Measurements from ENCODE around the gene TENM4. TPM values are rescaled to one million over a fixed set of nuclear protein-coding genes. Genes with fewer than 3 reads are reported as not detected.

TENM4 gene
- total RNA-seq, 1 donor from 2014 or later = under 0.01 TPM

DNA sequence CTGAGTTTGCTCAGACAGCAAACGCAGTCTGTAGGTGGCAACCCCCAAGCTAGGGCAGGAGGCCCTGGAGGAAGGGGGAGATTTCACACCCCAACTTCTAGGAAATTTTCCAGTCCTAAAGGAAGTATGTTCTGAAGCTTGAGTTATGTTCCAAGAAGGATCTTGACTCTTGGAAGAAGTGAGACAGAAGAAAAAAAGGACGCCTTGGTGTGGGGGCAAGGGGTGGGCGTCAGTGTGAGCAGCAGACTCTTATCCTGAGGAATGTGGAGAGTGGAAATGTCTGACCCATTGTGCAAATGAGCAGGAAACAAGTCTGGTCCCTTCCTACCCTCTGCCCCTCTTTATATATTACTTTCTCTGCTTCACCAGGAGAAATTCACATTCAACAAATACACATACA, 497.7 kb downstream of the TENM4 start:
- no peak for DNase-seq (ENCODE audit: low read depth in 2 of 2)

DNA sequence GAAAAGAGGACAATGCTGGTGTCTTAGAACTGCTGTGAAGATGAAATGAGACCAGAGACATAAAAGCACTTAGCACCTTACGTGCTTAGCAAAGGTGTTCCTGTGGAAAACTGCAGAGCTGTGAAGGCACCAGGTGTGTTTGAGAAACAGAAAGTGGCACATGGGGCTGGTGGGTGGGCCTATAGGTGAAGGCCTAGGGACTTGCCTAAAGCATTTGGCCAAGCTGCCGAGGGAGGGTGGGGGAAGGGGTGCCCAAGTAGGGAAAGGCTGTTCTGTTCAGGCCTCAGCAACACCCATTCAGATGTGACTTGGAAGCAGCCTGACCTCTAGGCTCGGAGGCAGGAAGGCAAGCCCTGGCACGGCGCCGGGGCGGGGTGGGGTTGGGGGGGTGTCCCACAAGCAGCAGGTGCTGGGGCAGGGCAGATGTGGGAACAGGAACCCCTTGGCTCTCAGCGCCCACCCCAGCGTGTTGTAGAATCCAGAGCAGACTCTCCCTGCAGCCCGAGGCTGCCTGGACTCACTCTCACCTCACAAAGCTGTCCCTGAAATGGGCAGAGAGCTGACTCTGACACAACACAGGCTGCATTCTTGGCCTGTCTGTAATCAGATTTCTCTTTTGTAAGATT, 499.5 kb downstream of the TENM4 start:
- no peak for DNase-seq (ENCODE audit: low read depth in 2 of 2)

DNA sequence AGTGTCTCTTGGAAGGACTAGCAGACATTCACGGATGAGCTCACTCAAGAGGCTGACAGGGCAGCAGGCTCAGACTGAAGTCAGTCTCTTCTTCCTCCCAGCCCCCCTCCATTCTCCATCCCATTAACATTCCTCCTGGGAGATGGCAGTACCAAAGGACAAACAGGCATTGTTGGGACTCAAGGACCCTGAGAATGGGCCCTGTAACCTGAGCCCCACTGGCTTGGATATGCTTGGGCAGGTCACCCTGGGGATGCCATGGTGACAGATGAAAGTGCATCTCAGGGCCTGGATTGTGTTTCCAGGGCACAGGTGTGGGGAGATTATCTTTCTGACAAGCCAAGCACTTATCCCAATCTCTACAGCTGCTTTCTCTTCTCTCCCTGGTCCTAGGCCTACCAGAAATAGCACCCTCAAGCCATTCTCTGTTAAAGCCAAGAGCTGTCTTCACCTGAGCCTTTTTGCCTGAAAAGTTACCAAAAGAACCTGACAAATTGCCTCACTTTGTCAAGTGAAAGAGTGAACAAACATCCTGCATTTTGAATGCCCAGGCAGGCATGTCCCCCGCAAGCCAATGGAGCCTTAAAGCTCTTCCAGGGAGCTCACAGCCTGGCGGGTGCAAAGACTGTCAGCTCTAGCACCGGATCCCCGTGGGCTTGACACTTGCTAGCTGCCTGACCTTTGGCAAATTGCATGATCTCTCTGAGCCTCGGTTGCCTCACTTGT, 500.2 kb downstream of the TENM4 start:
- DNase-seq (ENCODE audit: low read depth in 2 of 2) = no peak

DNA sequence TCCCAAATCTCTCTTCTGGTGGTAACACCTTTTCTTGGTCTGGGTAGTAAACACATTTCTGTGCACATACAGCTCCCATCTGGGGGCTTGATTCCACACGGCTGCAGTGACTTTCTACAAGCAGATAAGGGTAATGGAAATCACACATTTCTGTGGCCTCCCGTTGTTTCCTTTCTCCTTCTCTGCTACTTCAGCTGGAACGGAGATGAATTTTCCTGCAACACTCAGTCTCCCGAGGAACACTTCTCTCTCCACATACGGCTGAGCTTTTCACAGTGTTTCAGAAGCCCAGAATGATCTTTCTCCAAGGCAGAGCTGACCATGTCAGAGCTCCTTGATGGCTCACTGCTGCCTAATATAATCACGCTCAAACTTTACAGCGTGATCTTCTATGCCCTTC, 501.9 kb downstream of the TENM4 start:
- no peak for DNase-seq (ENCODE audit: low read depth in 2 of 2)

DNA sequence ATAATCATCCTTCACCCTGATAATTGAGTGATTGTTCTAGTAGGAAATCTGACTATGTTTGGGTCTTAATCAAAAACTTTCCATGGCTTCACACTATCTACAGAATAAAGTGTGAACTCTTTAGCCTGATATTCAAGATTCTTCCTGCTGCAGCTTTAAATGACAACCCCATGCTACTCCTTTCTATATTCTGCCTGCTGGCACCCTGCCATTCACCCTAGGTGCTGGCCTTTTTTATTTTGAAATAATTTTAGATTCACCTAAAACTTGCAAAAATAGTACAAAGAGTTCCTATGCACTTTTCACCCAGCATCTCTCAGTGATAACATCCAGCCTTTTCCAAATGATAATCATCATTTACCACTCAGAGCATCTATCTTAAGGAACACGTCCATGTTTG, 502.8 kb downstream of the TENM4 start:
- DNase-seq (ENCODE audit: low read depth in 2 of 2) = no peak

DNA sequence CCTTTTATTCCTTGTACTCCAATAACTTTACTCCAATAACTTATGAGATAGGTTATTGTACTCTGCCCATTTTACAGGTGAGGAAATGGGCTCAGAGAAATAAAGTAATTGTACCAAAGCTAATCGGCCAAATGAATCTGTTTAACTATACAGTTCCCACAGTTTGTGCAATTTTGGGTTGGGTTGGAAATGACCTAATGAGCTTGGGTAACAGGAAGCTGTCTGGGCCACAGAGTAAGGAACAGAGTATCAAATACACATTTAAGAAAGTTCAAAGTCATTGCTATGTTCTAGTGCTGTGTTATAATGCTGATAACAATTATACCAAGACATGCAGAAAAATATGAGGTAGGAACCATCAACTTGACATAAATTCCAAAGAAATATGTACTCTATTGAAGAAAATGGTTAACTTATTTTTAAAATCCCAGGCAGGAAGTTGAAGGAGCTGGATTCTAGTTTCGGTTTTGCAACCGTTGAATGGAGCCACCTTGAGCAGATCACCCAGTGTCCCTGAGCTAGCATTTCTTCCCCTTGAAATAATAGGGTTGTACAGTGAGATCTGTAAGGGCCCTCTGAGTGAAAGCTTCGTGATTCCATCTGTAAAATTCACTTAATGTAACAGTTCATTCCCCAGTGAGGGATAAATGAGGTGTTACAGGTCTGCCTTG, 505.3 kb downstream of the TENM4 start:
- no peak for DNase-seq (ENCODE audit: low read depth in 2 of 2)

DNA sequence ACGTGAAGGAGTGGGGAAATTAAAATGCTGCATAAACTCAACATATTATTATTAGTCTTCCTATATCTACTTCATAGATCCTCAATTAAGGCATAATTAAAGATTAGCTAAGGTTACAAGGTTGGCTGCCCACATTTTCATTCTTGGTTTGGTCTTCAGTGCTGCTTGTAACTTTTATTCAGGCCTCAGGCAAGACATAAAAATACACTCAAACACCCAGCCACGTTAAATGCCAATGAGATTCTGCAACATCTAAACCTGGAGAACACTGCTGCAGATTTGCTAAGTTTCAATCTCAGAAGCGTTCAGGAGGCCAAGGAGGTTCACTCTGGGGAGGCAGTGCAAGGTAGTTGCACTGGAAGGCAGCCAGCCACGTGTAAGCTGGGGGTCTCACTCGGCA, 507.5 kb downstream of the TENM4 start:
- DNase-seq (ENCODE audit: low read depth in 2 of 2) = no peak

DNA sequence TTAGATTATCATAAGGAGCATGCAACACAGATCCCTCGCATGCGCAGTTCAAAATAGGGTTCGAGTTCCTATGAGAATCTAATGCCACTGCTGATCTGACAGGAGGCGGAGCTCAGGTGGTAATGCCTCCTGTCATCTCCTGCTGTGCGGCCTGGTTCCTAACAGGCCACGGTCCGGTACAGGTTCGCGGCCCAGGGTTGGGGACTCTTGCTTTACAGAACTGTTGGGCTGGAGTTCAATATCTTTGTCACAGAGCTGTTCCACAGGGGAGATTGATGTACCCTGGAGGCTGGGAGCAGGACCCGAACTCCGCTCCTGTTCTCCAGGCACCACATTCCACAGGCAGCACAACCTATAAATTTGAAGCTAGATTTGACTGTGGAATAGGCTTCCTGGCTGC, 508.1 kb downstream of the TENM4 start:
- no peak for DNase-seq (ENCODE audit: low read depth in 2 of 2)

DNA sequence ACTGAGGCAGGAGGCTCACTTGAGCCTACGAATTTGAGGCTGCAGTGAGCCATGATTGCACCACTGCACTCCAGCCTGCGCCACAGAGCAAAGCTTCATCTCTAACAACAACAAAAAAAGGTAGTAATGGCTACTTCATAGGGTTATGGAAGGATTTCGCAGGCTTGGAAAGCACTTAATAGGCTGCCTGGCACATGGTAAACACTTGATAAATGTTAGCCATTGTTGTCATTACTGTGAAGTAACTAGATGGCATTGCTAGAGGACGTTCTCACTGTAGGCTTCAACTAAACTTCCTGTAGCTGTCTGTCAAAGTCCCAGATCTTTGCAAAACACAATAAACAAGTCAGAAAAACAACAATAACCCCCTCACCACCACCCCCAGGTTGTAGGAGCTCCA, 508.9 kb downstream of the TENM4 start:
- DNase-seq (ENCODE audit: low read depth in 2 of 2) = no peak

DNA sequence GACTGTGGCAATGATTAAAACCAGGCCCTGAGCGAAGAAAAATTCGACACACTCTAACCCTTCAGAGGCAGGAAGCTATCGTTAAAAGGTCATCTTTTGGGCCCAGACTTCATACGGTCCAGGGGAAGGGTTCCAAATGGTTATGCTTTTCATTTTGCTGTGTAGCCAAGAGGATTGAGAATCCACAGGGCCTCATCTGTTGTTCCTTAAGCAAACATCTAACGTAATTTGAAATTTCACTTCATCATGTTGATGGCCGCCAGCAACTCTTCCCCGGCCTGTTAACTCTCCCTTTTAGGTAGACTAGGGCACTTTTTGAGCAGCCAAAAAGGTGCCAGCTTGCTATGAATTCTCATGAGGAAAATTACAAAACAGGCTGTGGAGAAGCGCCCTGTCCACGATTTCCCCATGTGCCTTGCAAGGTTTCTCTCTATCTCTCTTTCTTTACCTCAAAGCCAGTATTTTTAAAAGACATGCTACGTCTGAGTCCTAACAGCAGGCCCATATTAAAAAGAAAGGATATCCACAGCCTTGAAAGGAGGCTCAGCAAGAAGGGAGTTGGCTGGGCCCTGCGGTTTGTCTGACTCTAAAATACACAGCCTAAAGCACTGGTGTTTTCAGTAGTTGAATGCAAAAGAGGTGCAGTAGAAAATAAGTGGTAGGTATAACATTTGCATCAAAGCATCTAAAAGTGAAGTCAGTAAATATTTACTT, 509.9 kb downstream of the TENM4 start:
- DNase-seq (ENCODE audit: low read depth in 2 of 2) = no peak

DNA sequence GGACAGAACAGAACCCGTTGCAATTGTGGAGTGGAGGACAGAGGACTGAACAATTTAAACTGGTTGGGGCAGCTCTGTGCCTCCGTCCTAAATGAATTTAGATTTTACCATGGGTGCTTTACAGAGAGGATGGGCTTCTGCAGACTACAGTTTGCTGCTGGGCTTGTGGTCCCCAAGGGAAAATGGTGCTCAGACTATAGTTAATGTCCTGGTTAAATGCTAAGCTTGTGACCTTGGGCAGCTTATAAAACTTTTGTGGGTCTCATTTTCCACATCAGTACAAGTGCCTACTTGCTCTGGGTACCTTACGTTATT, 511.0 kb downstream of the TENM4 start:
- no peak for DNase-seq (ENCODE audit: low read depth in 2 of 2)

DNA sequence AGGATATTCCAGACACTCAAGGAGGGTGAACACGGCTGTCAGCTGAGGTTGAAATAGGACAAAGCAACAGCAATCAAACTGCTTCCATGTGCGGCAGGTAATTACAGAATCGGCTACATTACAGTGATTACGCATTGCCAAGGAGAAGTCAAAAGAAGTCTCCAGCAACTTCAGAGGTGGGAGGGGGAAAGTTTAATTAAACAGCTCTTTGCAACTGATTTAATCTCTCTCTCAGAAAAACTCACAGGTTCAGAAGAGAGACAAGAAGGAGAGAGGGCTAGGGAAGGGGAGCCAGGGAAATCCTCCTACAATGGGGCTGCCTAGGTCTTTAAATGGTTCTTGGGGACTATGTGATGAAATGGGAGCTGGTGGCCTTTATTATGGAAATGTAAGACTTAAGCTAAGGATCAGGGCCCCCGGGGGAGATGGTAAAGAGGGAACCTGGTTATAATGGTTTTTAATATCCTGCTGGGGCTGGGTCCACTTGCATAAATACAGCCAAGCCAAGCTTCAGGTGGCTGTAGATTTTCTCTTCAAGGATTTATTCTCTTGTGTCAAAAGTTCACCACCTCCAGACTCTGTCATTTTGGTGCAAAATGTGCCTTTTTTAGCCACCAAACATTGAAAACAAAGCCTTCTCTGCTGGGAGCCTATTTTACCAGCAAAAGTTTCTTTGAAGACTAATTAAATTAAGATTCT, 511.5 kb downstream of the TENM4 start:
- no peak for DNase-seq (ENCODE audit: low read depth in 2 of 2)

DNA sequence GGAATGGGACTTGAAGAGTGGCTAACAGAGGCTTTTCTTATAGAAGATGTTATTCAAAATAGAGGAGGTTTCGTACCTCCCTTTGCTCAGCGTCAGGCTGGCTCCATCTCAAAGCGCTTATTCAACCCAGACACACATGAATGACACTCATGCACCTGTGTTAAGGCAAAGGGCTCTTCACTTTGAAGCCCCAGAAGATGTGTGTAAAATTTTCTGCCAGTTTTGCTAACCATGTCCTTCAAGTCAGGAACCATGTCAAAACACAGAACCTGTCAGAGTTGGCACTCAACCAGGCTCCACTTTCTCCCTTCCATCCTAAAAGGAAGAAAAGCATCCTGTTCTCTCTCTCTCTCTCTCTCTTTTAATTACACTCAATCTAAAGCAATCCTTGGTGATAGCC, 513.3 kb downstream of the TENM4 start:
- DNase-seq (ENCODE audit: low read depth in 2 of 2) = no peak

DNA sequence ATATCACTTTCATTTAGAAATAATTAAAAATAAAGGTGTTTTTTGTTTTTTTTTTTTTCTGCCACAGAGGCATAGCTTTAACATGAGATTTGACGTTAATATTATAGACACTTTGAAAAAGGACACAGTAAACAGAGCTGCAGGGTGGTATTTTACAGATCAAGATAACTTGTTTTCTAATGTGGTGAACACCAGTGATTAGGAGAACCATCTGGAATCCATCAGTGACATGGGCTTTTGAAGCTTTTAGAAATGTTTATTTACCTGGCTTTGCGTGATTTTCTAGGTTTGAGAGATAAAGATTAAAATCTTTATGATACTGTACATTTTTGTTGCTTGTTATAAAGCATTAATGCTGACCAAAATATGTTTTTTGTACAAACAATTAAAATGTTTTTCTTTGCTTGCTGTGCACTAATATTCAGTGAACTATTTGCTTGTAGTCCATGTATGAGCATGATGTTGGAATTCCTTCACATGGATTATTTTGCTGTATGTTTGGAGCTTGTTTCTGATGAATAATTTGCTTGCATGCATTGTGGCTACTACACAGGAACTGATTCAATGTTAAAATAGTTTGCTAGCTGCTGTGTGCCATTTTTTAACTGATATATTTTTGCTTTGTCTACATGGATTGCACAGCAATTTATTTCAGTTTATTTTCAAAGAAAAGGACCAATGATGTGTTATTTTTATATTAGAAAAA, 514.0 kb downstream of the TENM4 start:
- no peak for DNase-seq (ENCODE audit: low read depth in 2 of 2)

DNA sequence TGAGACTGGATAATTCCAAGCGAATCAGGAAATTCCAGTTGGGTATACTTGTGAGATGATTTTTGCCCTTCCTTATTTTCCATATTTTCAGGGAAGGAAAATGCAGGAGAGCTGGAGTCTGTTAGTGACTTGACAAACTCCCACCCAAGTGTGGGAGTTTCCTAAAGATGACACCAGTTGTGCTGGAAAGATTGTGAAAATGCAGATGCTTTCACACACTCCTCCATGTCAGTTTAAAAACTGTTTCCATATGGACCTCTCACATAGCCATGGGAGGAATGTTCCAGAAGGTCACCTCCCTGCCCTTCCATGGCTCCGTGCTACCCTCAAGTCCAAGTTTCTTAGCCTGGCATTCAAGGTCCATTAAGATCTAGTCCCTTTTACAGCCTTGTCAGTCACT, 515.4 kb downstream of the TENM4 start:
- no peak for DNase-seq (ENCODE audit: low read depth in 2 of 2)

DNA sequence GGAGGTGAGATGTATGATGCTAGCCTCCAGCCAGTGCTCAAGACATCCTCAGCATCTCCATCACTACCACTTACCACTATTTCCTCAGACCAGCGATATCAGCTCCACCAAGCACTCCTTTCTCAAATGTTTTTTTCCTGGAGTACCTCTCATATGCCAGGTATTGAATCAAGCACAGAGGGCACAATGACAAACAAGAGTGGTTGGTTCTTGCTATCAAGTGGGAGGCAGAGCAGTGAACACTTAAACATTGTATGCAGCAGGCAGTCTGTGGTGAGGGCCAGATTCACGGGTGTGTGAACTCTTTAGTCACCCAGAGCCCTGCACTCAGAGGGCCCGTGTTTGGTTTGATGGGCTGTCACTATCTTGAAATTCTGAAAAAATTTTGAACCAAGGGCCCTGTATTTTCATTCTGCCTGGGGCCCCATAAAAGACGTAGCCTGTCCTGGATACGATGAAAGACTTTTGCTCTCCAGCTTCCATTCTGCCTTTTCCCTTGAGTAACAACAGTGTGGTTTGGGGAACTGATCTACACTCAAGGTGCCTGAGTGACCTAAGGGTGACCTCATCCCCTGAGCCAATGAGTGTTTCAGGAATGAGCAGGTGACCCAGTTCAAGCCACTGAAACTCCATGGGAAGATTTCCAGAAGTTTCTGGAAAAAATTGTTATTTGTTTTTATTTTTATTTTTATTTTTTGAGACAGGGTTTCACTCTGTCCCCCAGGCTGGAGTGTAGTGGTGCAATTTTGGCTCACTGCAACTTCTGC, 517.8 kb downstream of the TENM4 start:
- DNase-seq (ENCODE audit: low read depth in 2 of 2) = no peak

DNA sequence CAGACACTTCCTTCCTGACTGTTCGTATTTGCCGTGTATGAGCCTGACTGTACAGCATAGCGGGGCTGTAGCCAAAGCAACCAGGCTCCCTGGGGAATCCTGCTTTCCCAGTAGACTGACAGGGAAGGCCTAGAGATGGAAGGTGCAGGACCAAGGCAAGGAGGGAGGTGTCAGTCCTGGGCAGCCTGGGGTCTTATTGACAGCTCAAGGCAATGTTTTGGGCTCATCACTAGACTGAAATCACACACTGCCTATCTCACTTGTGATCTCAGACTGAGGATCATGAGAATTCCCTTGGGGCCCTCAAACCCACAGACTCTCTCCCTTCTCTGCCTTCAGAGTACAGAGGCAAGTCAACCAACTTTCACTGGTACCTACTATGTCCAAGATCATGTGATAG, 519.3 kb downstream of the TENM4 start:
- no peak for DNase-seq (ENCODE audit: low read depth in 2 of 2)

DNA sequence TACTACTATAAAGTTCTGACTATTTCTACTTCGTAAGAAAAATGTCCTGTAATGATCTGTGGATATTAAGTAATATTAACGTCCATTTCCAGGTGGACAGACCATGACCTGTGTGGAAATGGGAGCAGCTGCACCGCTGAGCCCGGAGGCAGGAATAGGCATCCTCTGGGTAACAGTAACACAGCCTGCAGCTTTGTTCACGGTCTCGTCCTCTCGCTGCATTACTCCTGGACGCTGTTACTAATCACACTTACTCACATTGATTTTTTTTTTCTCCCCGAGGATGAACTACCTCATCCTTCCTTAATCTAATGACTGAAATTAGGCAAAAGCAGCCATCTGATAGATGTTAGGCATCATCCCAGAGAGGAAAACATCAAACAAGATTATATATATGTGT, 520.5 kb downstream of the TENM4 start:
- no peak for DNase-seq (ENCODE audit: low read depth in 2 of 2)

DNA sequence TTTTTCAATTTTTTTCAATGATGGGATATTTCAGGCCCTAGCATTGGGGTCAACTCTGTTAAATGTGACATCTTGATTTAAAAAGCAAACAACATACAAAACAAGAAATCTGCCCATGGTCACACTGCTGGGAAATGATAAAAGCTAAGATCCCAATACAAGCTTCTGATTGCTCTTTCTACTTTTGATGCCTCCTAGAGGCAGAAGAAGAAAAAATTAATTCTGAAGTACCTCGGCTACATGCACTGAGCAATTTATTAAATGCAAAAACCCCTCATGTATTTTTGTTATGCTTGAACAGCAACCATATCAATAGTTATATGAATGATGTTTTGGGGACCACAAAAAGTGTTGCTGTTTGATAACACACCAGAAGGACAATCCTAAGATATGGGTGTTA, 524.1 kb downstream of the TENM4 start:
- DNase-seq (ENCODE audit: low read depth in 2 of 2) = no peak

DNA sequence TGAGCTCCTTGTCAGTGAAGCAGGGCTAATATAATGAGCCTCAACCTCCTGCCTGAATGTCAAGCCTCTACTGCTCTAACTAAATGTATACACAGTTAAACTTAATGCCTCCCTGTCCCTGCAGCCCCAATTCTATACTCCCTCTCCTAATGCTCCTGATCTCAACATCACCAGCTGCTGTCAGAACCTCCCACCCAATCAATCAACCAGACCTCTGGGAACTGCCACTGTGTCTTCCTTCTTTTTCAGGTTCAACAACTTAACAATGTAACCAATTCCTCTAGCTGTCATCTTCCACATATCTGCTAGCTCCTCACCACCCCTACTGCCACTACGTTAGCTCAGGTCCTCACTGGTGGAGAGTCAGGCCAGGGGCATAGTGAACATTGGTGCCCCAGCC, 526.3 kb downstream of the TENM4 start:
- DNase-seq (ENCODE audit: low read depth in 2 of 2) = no peak

DNA sequence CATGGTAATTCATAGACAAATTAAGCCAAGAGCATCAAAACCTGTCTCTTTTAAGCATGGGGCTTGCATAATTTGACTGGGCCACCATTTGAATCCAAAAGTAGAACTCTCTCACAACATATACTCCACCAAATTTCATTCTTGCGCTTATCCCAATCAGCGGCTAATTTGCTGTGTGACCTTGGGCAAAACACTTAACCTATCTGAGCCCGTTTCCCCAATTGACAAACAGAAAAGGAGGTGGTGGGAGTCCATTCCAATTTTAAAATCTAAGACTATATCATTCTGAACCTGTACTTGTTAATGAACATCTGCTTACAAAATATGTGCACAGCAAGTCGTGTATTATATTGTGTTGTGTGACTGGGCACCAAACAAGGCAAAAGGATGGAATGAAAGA, 528.1 kb downstream of the TENM4 start:
- no peak for DNase-seq (ENCODE audit: low read depth in 2 of 2)

All from dermis microvascular lymphatic vessel endothelial cell (primary cell).